Measurements from ENCODE around the gene CCDC73. TPM values are rescaled to one million over a fixed set of nuclear protein-coding genes. Genes with fewer than 3 reads are reported as not detected.

Gene CCDC73
- total and polyA plus RNA-seq, 2 donors (not counting 1 experiment from before 2014, with no cell fraction given), result 0.05 TPM; not detected in 1

- no peaks in the 10 kb centered on the region for H4K20me1 ChIP-seq (ENCODE audit: control insufficient read depth, insufficient read depth, low read length, poor library complexity, severe bottlenecking)
- Mint-ChIP-seq H3K4me1 (peaks cover 7% of the 10 kb centered on the region), H3K27me3 (peaks cover 4% of the 10 kb centered on the region), H3K27ac (no peak overlapping the region), H3K4me3 (peak overlapping the region; percentile 67), H3K9me3 (ENCODE audit: insufficient read depth) (no peaks in the 10 kb centered on the region)
- H3K4me3 ChIP-seq (ENCODE audit: control extremely low read depth in 1 of 5, extremely low read depth in 1 of 5, insufficient read depth in 1 of 5, low read depth in 2 of 5, low read length in 4 of 5), result no peak overlapping the region
- intact Hi-C loops (cut with micrococcal nuclease), result loop anchor here (1.0 to 5.0 kb wide), 2 partner anchors 44 to 81 kb away; no protein-coding TSS in a partner anchor
- H3K27ac ChIP-seq (ENCODE audit: low read length in 2 of 2), result no peak overlapping the region
- peaks cover 0 to 6% of the 10 kb centered on the region in 2 donors for H3K4me1 ChIP-seq (ENCODE audit: control insufficient read depth in 2 of 2, insufficient read depth in 2 of 2, low read length in 2 of 2)
- H3K4me2 ChIP-seq (replicated peaks; ENCODE audit: low read depth, low read length, poor library complexity, severe bottlenecking), result peak overlapping the region; percentile 53
- peak overlapping the region; percentile 73 for H2AFZ ChIP-seq (ENCODE audit: insufficient read depth, low read depth, low read length, poor library complexity, severe bottlenecking)
- POLR2A ChIA-PET, result no interaction called here
- peak; percentile 72 for DNase-seq
- CTCF ChIA-PET, result interaction anchor here (1.0 to 3.3 kb wide), 11 partner anchors 9 to 470 kb away, joined by 3 to 29 read pairs (median 5); no protein-coding TSS in a partner anchor
- H3K36me3 ChIP-seq (replicated peaks in 1 of 2; ENCODE audit: control extremely low read depth in 1 of 2, control insufficient read depth in 1 of 2, extremely low read depth in 1 of 2, insufficient read depth in 2 of 2, low read length in 1 of 2), result no peaks in the 10 kb centered on the region
- H3K79me2 ChIP-seq (ENCODE audit: control insufficient read depth, insufficient read depth, low read length), result no peaks in the 10 kb centered on the region
- peaks cover 0 to 3% (median 0%) of the 10 kb centered on the region in 4 experiments for H3K27me3 ChIP-seq (replicated peaks in 1 of 4; ENCODE audit: control extremely low read depth in 1 of 4, control insufficient read depth in 3 of 4, insufficient read depth in 4 of 4, low read length in 3 of 4)
- ATAC-seq (ENCODE audit: low read depth), result peak; percentile 74
- H3K9me3 ChIP-seq (ENCODE audit: control extremely low read depth in 1 of 3, control insufficient read depth in 2 of 3, insufficient read depth in 1 of 3, low read length in 2 of 3), result no peaks in the 10 kb centered on the region
- 10% methylated on average over 9 of the region's 13 CpGs for WGBS (ENCODE audit: insufficient coverage)
- no peak for TF ChIP-seq EZH2 (IDR thresholded peaks at IDR 0.05; ENCODE audit: borderline replicate concordance, insufficient read depth, low read depth, low read length, poor library complexity, severe bottlenecking)
- peak; percentile 86 for TF ChIP-seq CTCF (IDR thresholded peaks at IDR 0.05)
- H3K9ac ChIP-seq (ENCODE audit: low read length), result peak overlapping the region; percentile 32
These were observed 1.4 kb downstream of the CCDC73 start for GRCh38 chr11:32792948-32793475.

Measured in B cell (primary cell).